ENCODE measurements around the gene FOXP1. TPM values are rescaled to one million over a fixed set of nuclear protein-coding genes. Genes with fewer than 3 reads are reported as not detected.

The FOXP1 gene
- polyA plus RNA-seq, 1 donor from 2014 or later, result 5.6 TPM

- Histone ChIP-seq H3F3A (ENCODE audit: insufficient read depth, low read length, poor library complexity, severe bottlenecking) (no peaks in the 10 kb centered on the region), H3K9me2 (ENCODE audit: insufficient read depth, low read length) (no peaks in the 10 kb centered on the region), H3K79me2 (replicated peaks; ENCODE audit: insufficient read depth, low read length) (no peaks in the 10 kb centered on the region), H3K4me3 (ENCODE audit: low read length) (no peak overlapping the region), H2AFZ (ENCODE audit: low read depth, low read length) (no peak overlapping the region), H3K4me2 (ENCODE audit: low read length) (no peak overlapping the region), H3K27me3 (ENCODE audit: insufficient read depth, low read depth, low read length) (no peaks in the 10 kb centered on the region), H3K27ac (ENCODE audit: low read length) (no peak overlapping the region), H3K9ac (ENCODE audit: low read length) (no peak overlapping the region), H4K20me1 (ENCODE audit: insufficient read depth) (no peaks in the 10 kb centered on the region), H3K9me3 (ENCODE audit: low read length) (no peaks in the 10 kb centered on the region), H3K36me3 (ENCODE audit: insufficient read depth, low read length) (no peaks in the 10 kb centered on the region)
- TF ChIP-seq EZH2 (IDR thresholded peaks at IDR 0.05; ENCODE audit: borderline replicate concordance, insufficient read depth, low read length, poor library complexity, severe bottlenecking) (no peak), REST (IDR thresholded peaks at IDR 0.05; ENCODE audit: borderline replicate concordance) (no peak), CTCF (IDR thresholded peaks at IDR 0.05; ENCODE audit: poor library complexity, severe bottlenecking) (no peak), RAD21 (conservative IDR thresholded peaks at IDR 0.05) (no peak), SMC3 (conservative IDR thresholded peaks at IDR 0.05; ENCODE audit: poor library complexity) (no peak), TAF1 (IDR thresholded peaks at IDR 0.05; ENCODE audit: low read depth) (no peak), MXI1 (conservative IDR thresholded peaks at IDR 0.05; ENCODE audit: poor library complexity, severe bottlenecking) (no peak), EP300 (conservative IDR thresholded peaks at IDR 0.05; ENCODE audit: poor library complexity, severe bottlenecking) (no peak), POLR2AphosphoS5 (IDR thresholded peaks at IDR 0.05) (no peak)
Measured at GRCh38 chr3:70951316-70951715, 632.2 kb downstream of the FOXP1 start.

- Histone ChIP-seq H3K36me3 (ENCODE audit: insufficient read depth, low read length) (no peaks in the 10 kb centered on the region), H3K9me2 (ENCODE audit: insufficient read depth, low read length) (no peaks in the 10 kb centered on the region), H3K9me3 (ENCODE audit: low read length) (no peaks in the 10 kb centered on the region), H3K27ac (ENCODE audit: low read length) (no peak overlapping the region), H3K79me2 (replicated peaks; ENCODE audit: insufficient read depth, low read length) (no peaks in the 10 kb centered on the region), H2AFZ (ENCODE audit: low read depth, low read length) (no peak overlapping the region), H3K4me2 (ENCODE audit: low read length) (no peak overlapping the region), H4K20me1 (ENCODE audit: insufficient read depth) (no peaks in the 10 kb centered on the region), H3K4me3 (ENCODE audit: low read length) (no peak overlapping the region), H3K27me3 (ENCODE audit: insufficient read depth, low read depth, low read length) (no peaks in the 10 kb centered on the region), H3K9ac (ENCODE audit: low read length) (no peak overlapping the region), H3F3A (ENCODE audit: insufficient read depth, low read length, poor library complexity, severe bottlenecking) (no peaks in the 10 kb centered on the region)
- TF ChIP-seq POLR2AphosphoS5 (IDR thresholded peaks at IDR 0.05), result no peak
- TF ChIP-seq REST (IDR thresholded peaks at IDR 0.05; ENCODE audit: borderline replicate concordance), result no peak
- no peak for TF ChIP-seq RAD21 (conservative IDR thresholded peaks at IDR 0.05)
- no peak for TF ChIP-seq TAF1 (IDR thresholded peaks at IDR 0.05; ENCODE audit: low read depth)
- TF ChIP-seq MXI1 (conservative IDR thresholded peaks at IDR 0.05; ENCODE audit: poor library complexity, severe bottlenecking), result no peak
- no peak for TF ChIP-seq EP300 (conservative IDR thresholded peaks at IDR 0.05; ENCODE audit: poor library complexity, severe bottlenecking)
- no peak for TF ChIP-seq CTCF (IDR thresholded peaks at IDR 0.05; ENCODE audit: poor library complexity, severe bottlenecking)
- TF ChIP-seq SMC3 (conservative IDR thresholded peaks at IDR 0.05; ENCODE audit: poor library complexity), result no peak
- no peak for TF ChIP-seq EZH2 (IDR thresholded peaks at IDR 0.05; ENCODE audit: borderline replicate concordance, insufficient read depth, low read length, poor library complexity, severe bottlenecking)
Measured at GRCh38 chr3:70947579-70947978, 635.9 kb downstream of the FOXP1 start.
